HT-29 (cell line): ENCODE results near the gene BAIAP3. TPM values are rescaled to one million over a fixed set of nuclear protein-coding genes. Genes with fewer than 3 reads are reported as not detected.

Experiments used
- DNase-seq: peaks from one replicate; pipeline ENCODE4 v3.0.0-alpha.2; 2015; ENCODE audit warnings: low spot score
- total RNA-seq: library from RNA; depleted of rRNA; stranded (reverse); fragments of >200 nt; shearing (Covaris generic); gene quantifications from 2 replicates; pipeline ENCODE4 v1.2.3, GENCODE V29; 2014

BAIAP3 gene
- total RNA-seq, 1 experiment from 2014 or later, result 8.2 TPM

GRCh38 chr16:1366712-1367299 lies 33.4 kb downstream of the BAIAP3 start:
- DNase-seq, result no peak

GRCh38 chr16:1367486-1368174 lies 34.2 kb downstream of the BAIAP3 start:
- no peak for DNase-seq

GRCh38 chr16:1371054-1371978 lies 37.9 kb downstream of the BAIAP3 start:
- no peak for DNase-seq

DNA sequence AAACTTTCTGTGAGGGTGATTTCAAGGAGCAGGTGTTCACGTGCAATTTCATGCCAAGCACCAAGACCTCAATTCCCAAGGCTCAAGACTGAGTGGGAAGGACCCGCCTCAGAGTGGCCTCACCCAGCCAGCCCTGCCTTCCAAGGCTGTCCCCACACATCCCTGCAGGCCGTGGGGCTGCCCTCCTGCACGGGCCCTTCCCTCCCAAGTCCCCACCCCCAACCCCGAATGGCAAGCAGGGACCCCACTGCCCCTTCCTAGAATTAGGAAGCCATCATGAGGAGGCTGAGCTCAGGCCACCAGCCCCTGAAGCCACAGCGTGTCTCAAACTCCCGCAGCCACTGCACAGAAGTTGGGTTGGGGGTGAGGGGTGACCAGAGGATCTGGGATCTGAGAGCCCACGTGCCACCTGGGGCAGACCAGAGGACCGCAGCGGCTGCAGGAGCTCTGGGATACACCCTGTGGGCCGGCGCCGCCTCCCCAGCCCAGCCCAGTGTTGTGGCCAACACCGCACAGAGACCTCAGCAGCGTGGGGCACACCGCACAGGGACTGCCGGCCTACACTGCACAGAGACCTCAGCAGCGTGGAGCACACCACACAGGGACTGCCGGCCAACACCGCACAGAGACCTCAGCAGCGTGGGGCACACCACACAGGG lies 39.0 kb downstream of the BAIAP3 start:
- no peak for DNase-seq

DNA sequence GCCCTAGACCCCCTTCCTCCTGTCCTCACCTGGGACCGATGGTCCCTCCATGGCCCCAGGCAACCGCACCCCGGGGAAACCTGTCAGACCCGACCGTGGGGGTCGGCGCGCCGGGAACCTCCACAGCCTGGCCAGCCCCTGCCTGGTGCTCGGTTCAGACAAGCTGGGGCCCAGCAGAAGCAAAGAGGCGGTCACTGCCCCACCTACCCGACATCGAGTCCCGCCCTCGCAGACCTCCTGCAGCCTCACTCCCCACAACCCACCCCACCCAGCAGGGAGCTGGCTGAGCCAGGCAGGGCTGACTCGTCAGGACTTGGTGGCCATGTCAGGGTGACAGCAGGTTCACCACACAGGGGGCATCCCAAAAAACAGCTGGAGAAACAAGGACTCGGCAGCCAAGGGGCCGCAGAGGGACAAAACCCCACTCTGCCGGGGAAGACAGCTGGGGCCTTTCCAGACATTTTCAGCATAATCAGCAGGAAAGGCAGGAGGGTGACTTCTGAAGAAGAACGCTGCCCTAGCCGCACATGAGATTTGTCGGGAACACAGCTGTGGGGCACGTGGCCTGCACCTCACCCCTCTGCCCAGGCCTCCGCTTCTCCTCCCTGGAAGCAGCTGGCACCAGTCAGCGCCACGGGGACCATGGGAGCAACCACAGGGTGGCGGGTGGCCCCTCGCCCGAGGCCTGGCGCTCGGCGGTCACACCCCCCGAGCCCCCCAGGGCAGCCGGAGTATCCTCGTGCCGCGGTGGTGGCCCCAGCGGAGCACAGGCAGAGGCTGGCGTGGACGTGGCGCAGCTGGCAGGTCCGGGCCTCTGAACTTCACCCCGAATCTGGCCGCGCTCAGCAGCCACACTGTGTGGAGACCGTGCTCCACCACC lies 41.2 kb downstream of the BAIAP3 start:
- no peak for DNase-seq

DNA sequence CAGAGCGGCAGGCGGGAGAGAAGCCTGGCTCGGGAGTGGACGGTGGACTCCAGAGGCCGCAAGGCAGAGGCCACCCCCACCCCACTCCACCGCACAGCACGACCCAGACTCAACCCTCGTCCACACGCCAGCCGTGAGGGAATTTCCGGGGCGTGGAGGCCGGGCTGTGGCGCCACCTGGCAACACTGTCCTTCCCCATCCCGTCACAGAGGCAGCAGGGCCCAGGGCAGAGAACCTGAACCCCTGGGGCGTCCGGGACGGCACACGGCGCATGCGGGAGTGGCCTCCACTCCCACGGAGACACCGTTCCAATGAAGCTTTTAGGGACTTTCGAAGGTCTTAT lies 41.8 kb downstream of the BAIAP3 start:
- DNase-seq, result no peak

DNA sequence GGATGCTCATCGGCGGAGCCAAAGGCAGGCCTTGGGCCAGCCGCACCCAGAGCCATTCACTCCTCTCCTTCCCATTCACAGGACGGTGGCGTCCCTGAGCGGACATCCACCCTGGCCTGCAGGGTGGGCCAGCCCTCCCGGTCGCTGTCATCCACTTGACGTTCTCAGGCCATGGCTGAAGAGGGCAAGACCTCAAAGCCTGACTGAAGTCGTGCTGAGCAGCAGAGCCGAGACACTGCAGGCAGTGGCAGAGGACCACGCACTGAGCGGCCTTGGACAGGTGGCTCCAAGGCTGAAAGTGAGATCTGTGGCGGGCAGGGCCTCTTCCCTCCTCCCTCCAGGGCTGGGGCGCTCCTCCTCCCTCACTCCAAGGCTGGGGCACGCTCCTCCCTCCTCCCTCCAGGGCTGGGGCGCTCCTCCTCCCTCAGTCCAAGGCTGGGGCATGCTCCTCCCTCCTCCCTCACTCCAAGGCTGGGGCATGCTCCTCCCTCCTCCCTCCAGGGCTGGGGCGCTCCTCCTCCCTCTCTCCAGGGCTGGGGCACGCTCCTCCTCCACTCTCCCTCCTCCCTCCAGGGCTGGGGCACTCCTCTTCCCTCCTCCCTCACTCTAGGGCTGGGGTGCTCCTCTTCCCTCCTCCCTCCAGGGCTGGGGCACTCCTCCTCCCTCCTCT lies 42.4 kb downstream of the BAIAP3 start:
- no peak for DNase-seq

- no peak for DNase-seq
Observed at GRCh38 chr16:1377406-1378010, 44.1 kb downstream of the BAIAP3 start.

GRCh38 chr16:1378087-1378803 lies 44.8 kb downstream of the BAIAP3 start:
- DNase-seq, result no peak

- peak; percentile 65 for DNase-seq
Observed at GRCh38 chr16:1378804-1379303, 45.4 kb downstream of the BAIAP3 start.

DNA sequence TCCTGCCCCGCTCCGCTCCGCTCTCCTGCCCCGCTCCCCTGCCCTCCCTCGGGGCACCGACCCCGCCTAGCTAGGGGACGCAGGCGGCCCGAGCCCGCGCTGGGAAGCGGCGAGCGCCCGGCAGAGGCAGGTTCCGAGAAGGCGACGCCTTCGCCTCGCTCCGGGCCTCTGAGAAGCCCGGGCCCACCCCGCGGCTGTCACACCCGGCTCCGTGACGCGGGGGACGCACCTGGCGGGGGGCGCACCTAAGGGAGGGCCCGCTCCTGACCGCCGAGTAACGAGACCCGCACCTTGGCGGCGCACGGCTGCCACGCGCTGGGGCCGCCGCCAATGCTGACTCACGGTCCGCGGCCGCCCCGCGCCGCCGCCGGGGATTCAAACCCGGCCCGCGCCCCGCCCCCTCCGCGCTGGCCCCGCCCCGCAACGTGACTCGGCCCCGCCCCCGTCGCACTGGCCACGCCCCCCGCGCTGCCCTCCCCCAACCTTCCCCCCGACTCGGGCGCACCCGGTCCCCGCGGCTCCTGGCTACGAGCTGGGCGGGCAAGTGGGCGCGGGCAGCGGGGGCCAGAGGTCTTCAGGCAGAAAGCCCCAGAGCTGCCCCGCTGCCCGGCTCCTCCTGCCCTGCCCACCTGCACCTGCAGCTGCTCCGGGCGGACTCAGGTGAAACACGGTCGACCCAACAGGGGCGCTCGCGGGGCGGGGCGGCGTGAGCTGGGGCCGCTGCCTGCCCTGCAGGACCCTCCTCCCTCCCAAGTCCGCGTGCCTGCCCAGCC lies 46.0 kb downstream of the BAIAP3 start:
- DNase-seq, result peak; percentile 59

GRCh38 chr16:1380195-1380594 lies 46.8 kb downstream of the BAIAP3 start:
- DNase-seq, result no peak

DNA sequence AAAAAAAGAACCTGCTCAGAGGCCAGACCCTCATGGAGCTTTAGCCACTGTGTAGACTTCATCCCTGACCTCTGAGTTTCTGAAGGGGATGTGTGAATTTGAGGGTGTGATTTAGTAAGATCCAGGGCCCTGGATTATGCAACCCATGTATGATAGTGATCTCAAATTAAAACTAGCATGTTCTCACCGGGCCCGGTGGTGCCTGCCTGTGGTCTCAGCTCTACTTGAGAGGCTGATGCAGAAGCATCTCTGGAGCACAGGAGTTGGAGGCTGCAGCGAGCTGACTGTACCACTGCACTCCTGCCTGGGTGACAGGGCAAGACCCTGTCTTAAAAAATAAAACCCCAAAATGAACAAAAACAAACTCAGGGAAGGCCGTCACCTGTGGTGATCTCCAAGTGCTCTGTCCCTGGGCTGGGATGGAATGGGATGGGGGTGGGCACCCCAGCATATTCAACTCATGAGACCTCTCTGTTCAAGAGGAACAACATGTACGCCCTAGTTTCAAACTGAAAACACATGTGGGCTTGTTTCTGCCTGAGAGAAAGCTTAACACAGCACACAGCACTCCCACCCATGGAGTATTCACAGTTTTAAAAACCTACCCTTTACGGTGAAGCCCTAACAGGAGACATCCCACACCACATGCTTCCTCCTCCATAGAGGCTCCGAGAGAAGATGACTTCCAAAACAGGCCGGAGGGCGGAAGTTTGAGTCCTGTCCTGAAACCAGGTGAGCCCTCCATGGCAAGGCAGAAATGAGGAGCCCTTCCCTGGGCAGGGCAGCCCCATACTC lies 48.4 kb downstream of the BAIAP3 start:
- no peak for DNase-seq

GRCh38 chr16:1383556-1383955 lies 50.1 kb downstream of the BAIAP3 start:
- DNase-seq, result no peak

DNA sequence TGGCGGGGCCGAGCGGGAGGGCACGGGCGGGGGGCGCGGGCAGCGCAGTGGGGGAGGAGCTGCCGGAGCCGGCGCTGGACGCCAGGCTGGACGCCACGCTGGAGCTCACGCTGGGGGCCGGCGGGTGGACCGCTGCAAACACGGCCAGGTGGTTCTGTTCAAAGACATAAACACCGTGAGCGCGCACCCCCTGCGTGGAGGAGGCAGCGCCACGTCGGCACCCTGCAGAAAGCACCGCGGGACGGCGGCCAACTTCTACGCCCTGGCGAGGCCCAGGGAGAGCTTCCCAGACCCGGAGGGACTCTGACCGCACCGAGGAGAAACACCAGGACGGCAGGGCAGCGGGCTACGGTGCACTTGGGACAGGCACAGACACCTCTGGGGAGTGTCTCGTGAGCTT lies 51.8 kb downstream of the BAIAP3 start:
- no peak for DNase-seq

- no peak for DNase-seq
Observed at GRCh38 chr16:1387331-1387730, 53.9 kb downstream of the BAIAP3 start.

DNA sequence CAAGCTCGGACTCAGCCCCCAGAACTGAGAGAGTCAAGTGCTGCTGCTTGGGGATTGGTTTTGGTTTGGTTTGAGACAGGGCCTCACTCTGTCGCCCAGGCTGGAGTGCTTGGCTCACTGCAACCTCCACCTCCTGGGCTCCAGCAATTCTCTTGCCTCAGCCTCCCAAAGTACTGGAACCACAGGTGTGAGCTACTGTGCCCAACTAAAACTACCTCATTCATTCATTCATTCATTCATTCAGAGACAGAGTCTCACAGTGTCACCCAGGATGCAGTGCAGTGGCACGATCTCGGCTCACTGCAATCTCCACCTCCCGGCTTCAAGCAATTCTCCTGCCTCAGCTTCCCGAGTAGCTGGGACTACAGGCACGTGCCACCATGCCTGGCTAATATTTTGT lies 56.3 kb downstream of the BAIAP3 start:
- no peak for DNase-seq
